CD4-positive, CD25-positive, alpha-beta regulatory T cell (primary cell): ENCODE measurements around the gene PSMA5. TPM values are rescaled to one million over a fixed set of nuclear protein-coding genes. Genes with fewer than 3 reads are reported as not detected.
"Not testable (repeated sequence)": the region's sequence is repeated elsewhere in the genome, so short reads cannot be mapped to it uniquely, and the experiment has no call there.

ENCODE experiments used
- ATAC-seq, 2 donors: fragments of 150-1000 bp; cut with Tn5 transposase; one replicate each; pipeline ENCODE4 v1.10.0; 2021; ENCODE audit warnings: low read depth in 2 of 2, moderate number of reproducible peaks in 2 of 2, moderate library complexity in 1 of 2
- DNase-seq, 3 donors: peaks; one replicate each; pipeline versions ENCODE4 v3.0.0 to v3.0.0-alpha.2; 2012 to 2022; ENCODE audit warnings: mixed read lengths in 1 of 3
- H3K27ac ChIP-seq: one replicate; pipeline ENCODE4 v1.7.0; 2013; ENCODE audit warnings: mild to moderate bottlenecking, low read length; ENCODE audit not compliant: insufficient read depth, poor library complexity, severe bottlenecking
- H3K27me3 ChIP-seq: one replicate; pipeline ENCODE4 v1.7.0; 2013; ENCODE audit warnings: low read length; ENCODE audit not compliant: control insufficient read depth, insufficient read depth
- H3K36me3 ChIP-seq: one replicate; pipeline ENCODE4 v1.7.0; 2013; ENCODE audit warnings: mild to moderate bottlenecking, low read length, moderate library complexity; ENCODE audit not compliant: control insufficient read depth, insufficient read depth
- H3K4me1 ChIP-seq: 2 replicates; pipeline ENCODE4 v1.7.0; 2013; ENCODE audit warnings: mild to moderate bottlenecking, low read length; ENCODE audit not compliant: insufficient read depth, control insufficient read depth, poor library complexity, severe bottlenecking
- H3K4me3 ChIP-seq: one replicate; pipeline ENCODE4 v1.7.0; 2013; ENCODE audit warnings: low read depth, mild to moderate bottlenecking, low read length, moderate library complexity
- H3K9me3 ChIP-seq, 2 experiments: 1 replicate in 1 of 2; 2 replicates in 1 of 2; pipeline ENCODE4 v1.7.0; 2013; ENCODE audit warnings: low read length in 2 of 2, mild to moderate bottlenecking in 1 of 2, moderate library complexity in 1 of 2; ENCODE audit not compliant: control insufficient read depth in 2 of 2
- H3K27ac Mint-ChIP-seq, 3 donors: one replicate each; pipeline ENCODE4 v1.8.0; 2020 to 2022; ENCODE audit warnings: mild to moderate bottlenecking in 3 of 3, mixed read lengths in 3 of 3, moderate library complexity in 2 of 3
- H3K27me3 Mint-ChIP-seq: one replicate; pipeline ENCODE4 v1.8.0; 2022; ENCODE audit warnings: mild to moderate bottlenecking, mixed read lengths
- H3K36me3 Mint-ChIP-seq: one replicate; pipeline ENCODE4 v1.8.0; 2020; ENCODE audit warnings: mixed read lengths
- H3K4me1 Mint-ChIP-seq, 4 donors: one replicate each; pipeline ENCODE4 v1.8.0; 2020 to 2022; ENCODE audit warnings: mixed read lengths in 4 of 4, mild to moderate bottlenecking in 1 of 4
- H3K4me3 Mint-ChIP-seq, 4 donors: one replicate each; pipeline ENCODE4 v1.8.0; 2020 to 2022; ENCODE audit warnings: mild to moderate bottlenecking in 4 of 4, mixed read lengths in 4 of 4, moderate library complexity in 3 of 4
- H3K9me3 Mint-ChIP-seq, 7 donors: one replicate each; pipeline ENCODE4 v1.8.0; 2020 to 2022; ENCODE audit warnings: mixed read lengths in 7 of 7, mild to moderate bottlenecking in 3 of 7, moderate library complexity in 2 of 7
- polyA plus RNA-seq, 4 donors: library from polyadenylated mRNA; unstranded; fragments of 300-500 nt; fragmentation: Illumina TruSeq; gene quantifications; one replicate each; pipeline ENCODE4 v1.2.3, GENCODE V29; 2021
- total RNA-seq: library from RNA; stranded (reverse); gene quantifications from one replicate; pipeline ENCODE4 v1.2.3, GENCODE V29; 2022

PSMA5 gene
- total and polyA plus RNA-seq, 5 donors from 2014 or later: 61.5 to 207 (median 144) TPM

DNA sequence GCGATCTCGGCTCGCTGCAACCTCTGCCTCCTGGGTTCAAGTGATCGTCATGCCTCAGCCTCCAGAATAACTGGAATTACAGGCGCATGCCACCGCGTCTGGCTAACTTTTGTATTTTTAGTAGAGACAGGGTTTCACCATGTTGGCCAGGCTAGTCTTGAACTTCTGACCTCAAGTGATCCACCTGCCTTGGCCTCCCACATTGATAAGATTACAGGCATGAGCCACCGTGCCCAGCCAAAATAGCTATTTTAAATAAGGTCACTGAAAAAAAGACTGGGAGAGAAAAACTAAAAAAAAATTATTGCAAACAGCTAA is 31.0 kb downstream of the PSMA5 start:
- peaks cover 16% of the 10 kb centered on the region for H3K4me1 ChIP-seq
- not testable (repeated sequence) for H3K27ac ChIP-seq, H3K36me3 Mint-ChIP-seq

DNA sequence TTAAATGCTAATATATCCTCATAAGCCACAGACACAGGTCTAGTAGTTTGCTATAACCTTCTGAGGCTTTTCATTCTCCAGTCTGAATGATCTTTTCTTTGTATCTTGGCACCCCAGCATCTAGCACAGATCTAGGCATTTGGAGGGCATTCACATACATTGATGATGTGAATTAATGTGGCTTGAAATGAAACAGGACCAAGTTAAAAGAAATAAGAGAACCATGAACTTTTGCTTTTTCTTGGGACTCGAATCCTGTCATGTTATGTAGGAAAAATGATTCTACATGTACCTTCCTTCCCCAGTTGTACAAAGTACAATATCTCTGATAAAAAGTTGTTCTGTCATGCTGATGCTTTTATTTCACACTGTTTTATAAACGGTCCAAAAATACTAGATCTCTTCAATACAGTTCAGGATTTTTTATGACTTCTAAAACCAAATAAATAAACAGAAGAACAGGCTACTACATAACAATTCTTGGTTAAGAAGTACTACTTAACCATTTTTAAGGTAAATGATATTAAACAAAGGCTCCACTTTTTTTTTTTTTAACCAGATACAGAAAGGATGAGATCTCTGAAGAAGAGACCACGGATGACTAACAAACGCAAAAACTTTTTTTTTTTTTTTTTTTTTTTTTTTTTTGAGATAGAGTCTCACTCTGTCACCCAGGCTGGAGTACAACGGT is 31.5 kb downstream of the PSMA5 start:
- peaks cover 16% of the 10 kb centered on the region for H3K4me1 ChIP-seq
- no peaks in the 10 kb centered on the region for H3K36me3 Mint-ChIP-seq
- no peaks in the 10 kb centered on the region for H3K36me3 ChIP-seq
- H3K9me3 ChIP-seq: no peaks in the 10 kb centered on the region
- H3K27ac ChIP-seq: no peak overlapping the region
- H3K4me1 Mint-ChIP-seq: peaks cover 0 to 19% (median 2%) of the 10 kb centered on the region in 4 donors
- peaks cover 55% of the 10 kb centered on the region for H3K27me3 ChIP-seq
- ATAC-seq (no peak), DNase-seq (no peak)
- no peak overlapping the region for H3K4me3 ChIP-seq
- H3K27ac Mint-ChIP-seq: no peak overlapping the region
- peaks cover 79% of the 10 kb centered on the region for H3K27me3 Mint-ChIP-seq
- no peak overlapping the region for H3K4me3 Mint-ChIP-seq
- H3K9me3 Mint-ChIP-seq: peaks cover 0 to 5% (median 0%) of the 10 kb centered on the region in 7 donors

More for the DNA sequence above, 31.0 kb downstream of the PSMA5 start:
- not testable (repeated sequence) for ATAC-seq, DNase-seq, H3K9me3 ChIP-seq, H3K27ac Mint-ChIP-seq, H3K4me3 ChIP-seq, H3K9me3 Mint-ChIP-seq, H3K4me3 Mint-ChIP-seq, H3K36me3 ChIP-seq
- Mint-ChIP-seq H3K4me1 (peaks cover 0 to 19% (median 2%) of the 10 kb centered on the region in 4 donors), H3K27me3 (peaks cover 75% of the 10 kb centered on the region)
- peaks cover 50% of the 10 kb centered on the region for H3K27me3 ChIP-seq

DNA sequence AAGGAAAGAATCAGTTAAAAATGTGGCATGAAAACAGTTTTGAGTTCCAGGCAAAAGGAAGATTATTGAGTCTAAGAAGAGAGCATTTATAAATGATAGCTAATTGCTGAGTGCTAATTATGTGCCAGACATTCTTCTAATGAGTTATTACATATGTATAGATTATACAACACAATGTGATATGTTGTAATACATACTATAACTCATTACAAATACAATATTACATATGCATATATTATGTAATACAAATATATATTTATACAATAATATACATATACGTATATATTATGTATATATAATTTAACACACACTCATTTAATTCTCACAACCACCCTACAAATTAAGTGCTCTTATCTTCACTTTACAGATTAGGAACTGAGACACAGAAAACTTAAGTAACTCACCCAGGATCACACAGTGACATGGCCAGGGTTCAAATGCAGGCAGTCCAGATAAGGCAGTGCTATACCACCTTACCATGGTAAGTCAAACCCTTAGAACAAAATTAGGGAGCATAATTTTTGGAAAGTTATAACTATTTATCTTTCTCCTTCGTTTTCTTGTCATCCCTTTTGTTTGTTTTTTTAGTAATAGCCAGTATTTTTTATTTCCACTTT is 32.5 kb downstream of the PSMA5 start:
- H3K27ac ChIP-seq: no peak overlapping the region
- Mint-ChIP-seq H3K27ac (no peak overlapping the region), H3K9me3 (peaks cover 0 to 5% (median 0%) of the 10 kb centered on the region in 7 donors), H3K4me1 (peaks cover 0 to 15% (median 2%) of the 10 kb centered on the region in 4 donors), H3K36me3 (no peaks in the 10 kb centered on the region), H3K27me3 (peaks cover 82% of the 10 kb centered on the region), H3K4me3 (no peak overlapping the region)
- DNase-seq (no peak), ATAC-seq (no peak)
- H3K27me3 ChIP-seq: peaks cover 65% of the 10 kb centered on the region
- peaks cover 16% of the 10 kb centered on the region for H3K4me1 ChIP-seq
- no peaks in the 10 kb centered on the region for H3K9me3 ChIP-seq
- H3K36me3 ChIP-seq: no peaks in the 10 kb centered on the region
- H3K4me3 ChIP-seq: no peak overlapping the region

DNA sequence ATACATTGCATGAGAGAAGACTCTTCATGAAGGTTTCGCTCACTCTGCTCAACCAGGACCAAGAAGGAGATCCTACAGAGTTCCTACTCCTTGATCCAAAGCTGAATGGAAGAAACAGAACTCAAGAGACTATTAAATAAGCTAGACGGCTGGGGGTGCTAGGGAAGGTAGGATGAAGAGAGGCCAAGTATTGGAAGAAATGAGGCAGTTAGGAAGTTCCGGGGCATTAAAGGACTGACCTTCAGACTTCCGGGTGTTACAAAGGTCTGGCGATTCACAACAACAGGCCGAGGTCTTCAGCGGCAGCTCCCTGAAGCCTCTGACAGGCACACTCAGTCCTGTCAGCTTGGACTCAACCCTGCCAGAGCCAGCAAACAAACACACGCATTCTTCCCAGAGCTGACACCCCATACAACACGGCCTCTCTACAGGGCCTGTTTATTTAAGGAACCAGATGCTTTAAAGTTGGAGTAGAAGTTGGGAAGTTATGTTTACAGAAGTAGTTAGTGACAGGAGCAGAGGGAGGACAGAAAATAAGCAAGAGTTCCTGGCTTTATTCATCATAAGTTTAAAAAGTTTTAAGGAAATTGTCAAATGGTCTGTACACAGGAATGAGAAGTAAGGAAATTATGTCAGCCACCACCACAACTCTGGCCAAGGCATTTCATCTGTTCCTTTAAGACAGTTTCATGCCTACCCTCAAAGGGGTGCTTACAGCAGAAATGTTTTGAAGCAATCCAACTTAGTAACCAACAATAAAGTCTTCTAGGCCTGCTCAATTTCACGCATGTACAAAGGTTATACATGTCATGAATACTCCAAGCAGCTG is 33.2 kb downstream of the PSMA5 start:
- H3K27ac Mint-ChIP-seq: no peak overlapping the region
- H3K27me3 Mint-ChIP-seq: peaks cover 79% of the 10 kb centered on the region
- ATAC-seq (no peak), DNase-seq (no peak)
- no peak overlapping the region for H3K4me3 Mint-ChIP-seq
- Histone ChIP-seq H3K36me3 (no peaks in the 10 kb centered on the region), H3K27ac (no peak overlapping the region), H3K27me3 (peaks cover 66% of the 10 kb centered on the region), H3K4me3 (no peak overlapping the region), H3K4me1 (peaks cover 12% of the 10 kb centered on the region), H3K9me3 (no peaks in the 10 kb centered on the region)
- peaks cover 0 to 10% (median 2%) of the 10 kb centered on the region in 4 donors for H3K4me1 Mint-ChIP-seq
- H3K9me3 Mint-ChIP-seq: peaks cover 0 to 5% (median 0%) of the 10 kb centered on the region in 7 donors
- H3K36me3 Mint-ChIP-seq: no peaks in the 10 kb centered on the region

DNA sequence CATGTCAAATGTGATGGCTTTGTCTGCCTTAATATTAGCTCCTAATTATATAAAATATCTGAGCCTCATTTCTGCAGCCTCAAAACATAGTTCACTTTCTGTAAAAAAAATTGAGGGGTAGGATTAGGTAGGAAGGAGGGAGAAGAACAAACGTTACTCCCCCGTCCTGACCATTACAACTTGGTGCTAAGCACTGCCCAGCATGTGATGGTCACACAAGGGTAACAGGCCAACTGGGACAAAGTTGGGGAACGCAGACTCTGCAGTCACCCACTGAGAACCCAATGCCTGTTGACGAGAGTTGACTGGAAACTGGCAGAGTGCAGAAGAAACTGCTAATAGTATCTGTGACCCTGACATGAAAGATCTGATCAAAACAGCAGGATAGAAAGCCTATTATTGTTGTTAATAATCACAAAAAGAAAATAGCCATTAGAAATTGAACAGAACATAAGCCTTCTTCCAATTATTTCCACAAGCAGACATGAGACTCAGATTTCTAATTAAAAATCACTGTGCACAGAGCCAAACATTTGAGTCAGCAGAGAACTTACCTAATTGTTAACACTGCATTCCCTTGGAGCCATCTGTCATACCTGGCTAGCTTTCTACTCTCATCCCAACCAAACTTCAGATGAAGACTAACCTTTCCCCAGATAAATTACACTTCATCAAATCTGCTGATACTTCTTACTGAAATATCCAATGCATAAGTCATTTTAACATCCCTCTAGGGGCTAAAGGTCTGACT is 34.0 kb downstream of the PSMA5 start:
- ATAC-seq: no peak
- Mint-ChIP-seq H3K27ac (no peak overlapping the region), H3K9me3 (peaks cover 0 to 3% (median 0%) of the 10 kb centered on the region in 7 donors), H3K4me1 (peaks cover 0 to 9% (median 2%) of the 10 kb centered on the region in 4 donors), H3K4me3 (no peak overlapping the region), H3K36me3 (no peaks in the 10 kb centered on the region), H3K27me3 (peaks cover 82% of the 10 kb centered on the region)
- H3K9me3 ChIP-seq: no peaks in the 10 kb centered on the region
- no peak for DNase-seq
- H3K4me3 ChIP-seq: no peak overlapping the region
- no peaks in the 10 kb centered on the region for H3K36me3 ChIP-seq
- H3K27ac ChIP-seq: no peak overlapping the region
- H3K27me3 ChIP-seq: peaks cover 68% of the 10 kb centered on the region
- peaks cover 7% of the 10 kb centered on the region for H3K4me1 ChIP-seq

DNA sequence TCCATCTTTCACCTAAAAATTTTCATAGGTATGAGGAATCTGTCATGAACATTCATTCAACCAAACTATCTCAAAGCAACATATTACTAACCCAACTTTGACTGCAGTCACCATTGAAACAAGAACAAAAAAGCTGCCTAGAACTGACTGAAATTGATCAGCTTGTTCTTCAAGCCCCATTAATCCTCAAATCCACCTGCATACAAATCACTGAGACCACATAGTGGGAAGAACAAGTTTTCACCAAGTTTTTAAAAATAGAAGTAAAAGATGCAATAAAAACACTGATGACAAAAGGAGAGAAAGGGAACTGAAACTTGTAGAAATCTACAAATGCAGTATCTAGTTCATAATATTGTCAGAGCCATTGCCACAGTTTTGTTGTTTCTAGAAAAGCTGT is 34.6 kb downstream of the PSMA5 start:
- no peak overlapping the region for H3K4me3 Mint-ChIP-seq
- no peak overlapping the region for H3K4me3 ChIP-seq
- peaks cover 1% of the 10 kb centered on the region for H3K4me1 ChIP-seq
- no peak for ATAC-seq
- no peaks in the 10 kb centered on the region for H3K9me3 ChIP-seq
- H3K36me3 Mint-ChIP-seq: no peaks in the 10 kb centered on the region
- no peaks in the 10 kb centered on the region for H3K36me3 ChIP-seq
- no peak for DNase-seq
- peaks cover 0 to 3% (median 0%) of the 10 kb centered on the region in 7 donors for H3K9me3 Mint-ChIP-seq
- H3K27me3 ChIP-seq: peaks cover 62% of the 10 kb centered on the region
- H3K27ac ChIP-seq: no peak overlapping the region
- H3K4me1 Mint-ChIP-seq: peaks cover 0 to 3% (median 0%) of the 10 kb centered on the region in 4 donors
- no peak overlapping the region for H3K27ac Mint-ChIP-seq
- peaks cover 76% of the 10 kb centered on the region for H3K27me3 Mint-ChIP-seq

DNA sequence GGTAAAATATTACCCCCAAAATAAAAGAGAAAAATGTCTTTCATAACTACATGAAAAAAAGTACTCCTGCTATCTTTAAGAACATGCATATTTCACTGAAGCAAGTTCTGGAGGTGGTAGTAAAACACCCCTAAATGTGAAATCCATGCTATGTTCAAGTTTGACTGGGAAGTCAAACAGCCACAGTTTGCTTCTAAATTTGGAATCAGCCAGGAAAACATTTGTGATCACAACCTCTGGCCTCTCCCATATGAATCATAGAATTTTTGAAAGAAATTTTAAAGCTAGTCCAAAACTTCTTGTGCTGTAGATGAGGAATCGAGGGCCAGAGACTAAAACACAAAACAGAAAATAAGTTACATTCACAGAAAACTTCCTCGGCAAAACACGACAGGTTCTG is 35.1 kb downstream of the PSMA5 start:
- H3K27me3 Mint-ChIP-seq: peaks cover 71% of the 10 kb centered on the region
- no peak for DNase-seq
- H3K4me3 Mint-ChIP-seq: no peak overlapping the region
- Histone ChIP-seq H3K36me3 (no peaks in the 10 kb centered on the region), H3K27ac (no peak overlapping the region), H3K4me1 (no peaks in the 10 kb centered on the region), H3K4me3 (no peak overlapping the region), H3K27me3 (peaks cover 58% of the 10 kb centered on the region), H3K9me3 (no peaks in the 10 kb centered on the region)
- H3K9me3 Mint-ChIP-seq: peaks cover 0 to 3% (median 0%) of the 10 kb centered on the region in 7 donors
- no peak for ATAC-seq
- no peaks in the 10 kb centered on the region for H3K4me1 Mint-ChIP-seq
- H3K36me3 Mint-ChIP-seq: no peaks in the 10 kb centered on the region
- H3K27ac Mint-ChIP-seq: no peak overlapping the region
